HG02973 (cell line): ENCODE data around the gene PUDP.
"Not testable (repeated sequence)": the region's sequence is repeated elsewhere in the genome, so short reads cannot be mapped to it uniquely, and the experiment has no call there.

ENCODE experiments used
- ATAC-seq: cut with Tn5 transposase; IDR thresholded peaks from one replicate; pipeline ENCODE4 v1.9.1; 2021; ENCODE audit warnings: moderate library complexity; ENCODE audit not compliant: unreplicated experiment

PUDP gene

DNA sequence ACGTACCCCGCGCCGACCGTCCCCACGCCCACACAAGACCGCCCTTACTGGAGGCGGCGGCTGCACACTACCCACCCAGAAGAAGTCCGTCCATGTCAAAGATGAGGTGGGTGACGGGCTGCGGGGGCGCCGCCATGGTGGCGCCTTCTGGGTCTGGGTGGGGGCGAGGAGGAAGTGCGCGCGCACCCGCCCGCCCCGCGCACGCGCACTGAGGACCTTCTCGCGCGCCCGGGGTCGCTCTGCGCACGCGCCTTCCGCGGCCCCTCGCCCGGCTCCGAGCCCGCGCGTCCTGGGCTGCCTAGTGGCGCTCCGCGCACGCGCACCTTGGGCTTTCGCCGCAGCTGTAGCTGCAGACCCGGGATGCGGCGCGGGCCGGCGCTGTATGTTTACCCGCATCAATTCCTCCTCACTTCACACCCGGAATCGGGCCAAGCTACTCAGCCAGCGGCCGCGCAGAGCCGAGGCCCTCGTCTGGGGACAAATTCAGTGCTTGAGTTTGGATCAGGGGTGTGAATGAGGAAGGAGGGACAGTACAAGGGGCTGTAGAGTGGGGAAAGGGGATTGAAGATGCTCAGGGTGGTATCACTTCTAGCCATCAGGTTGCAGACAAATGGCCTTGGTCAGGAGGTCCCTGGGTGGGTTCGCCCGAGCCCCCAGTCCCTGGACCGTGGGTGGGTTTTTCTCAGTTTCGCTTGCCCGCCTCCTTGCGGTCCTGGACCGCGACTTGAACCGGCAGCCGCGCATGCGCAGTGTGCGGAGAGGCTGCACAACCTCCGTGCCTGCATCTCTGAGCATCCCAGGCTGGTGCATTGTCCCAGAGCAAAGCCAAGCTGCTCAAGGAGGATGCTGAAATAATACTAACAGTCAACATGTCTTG is at the start of gene PUDP:
PUDP (minus strand) TSS at position 176 of the 877 bp plus-strand sequence; CDS start at position 136, 40 bp downstream.
- ATAC-seq = peak; percentile 75

DNA sequence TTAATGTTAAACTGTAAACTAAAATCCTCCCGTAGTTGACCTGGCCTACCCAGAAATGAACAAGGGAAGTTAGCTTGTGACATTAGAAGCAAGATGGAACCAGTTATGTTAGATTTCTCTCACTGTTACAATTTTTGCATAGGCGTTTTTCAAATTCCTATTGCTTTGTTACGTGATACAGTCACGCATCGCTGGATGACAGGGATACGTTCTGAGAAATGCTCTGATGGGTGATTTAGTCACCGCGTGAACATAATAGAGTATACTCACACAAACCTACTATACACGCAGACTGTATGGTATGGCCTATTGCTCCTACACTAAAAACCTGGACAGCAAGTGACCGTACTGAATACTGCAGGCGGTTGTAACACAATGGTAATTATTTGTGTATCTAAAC is 46.7 kb upstream of the PUDP start:
- no peak for ATAC-seq

DNA sequence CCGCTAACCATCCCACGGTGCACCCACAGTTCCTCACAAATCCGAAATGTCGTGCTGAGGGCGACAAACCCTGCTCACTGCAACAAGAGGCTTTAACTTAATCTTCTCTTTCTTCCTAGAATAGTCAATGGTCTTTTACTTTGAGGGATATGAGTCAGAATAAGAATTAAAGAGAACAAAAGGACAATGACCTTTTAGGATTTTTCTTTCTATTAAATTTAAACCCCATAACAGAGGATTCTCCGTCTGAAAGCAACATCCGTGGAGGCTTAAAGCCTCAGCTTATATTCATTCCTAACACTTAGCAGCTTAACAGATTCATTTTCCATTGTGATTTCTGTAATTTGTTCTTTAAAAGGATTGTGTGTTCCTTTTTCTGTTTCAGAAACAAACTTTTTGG is 44.9 kb upstream of the PUDP start:
- no peak for ATAC-seq

DNA sequence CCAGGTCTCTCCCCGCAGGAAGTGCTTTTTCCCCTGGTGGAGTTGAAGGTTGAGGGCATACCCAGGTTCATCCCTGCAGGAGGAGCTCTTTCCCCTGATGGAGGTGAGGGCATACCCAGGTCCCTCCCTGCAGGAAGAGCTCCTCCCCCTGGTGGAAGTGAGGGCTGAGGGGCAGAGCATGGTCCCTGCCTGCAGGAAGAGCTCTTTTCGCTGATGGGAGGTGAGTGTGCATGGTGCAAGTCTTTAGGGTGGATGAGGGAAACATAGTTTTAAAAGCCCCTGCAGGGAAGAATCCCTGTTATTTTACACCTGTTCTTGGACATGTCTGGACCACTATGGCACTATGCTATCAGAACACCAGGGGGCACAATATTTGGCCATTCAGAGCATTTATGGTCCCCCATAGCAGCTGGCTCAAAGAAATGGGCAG is 43.7 kb upstream of the PUDP start:
- no peak for ATAC-seq

DNA sequence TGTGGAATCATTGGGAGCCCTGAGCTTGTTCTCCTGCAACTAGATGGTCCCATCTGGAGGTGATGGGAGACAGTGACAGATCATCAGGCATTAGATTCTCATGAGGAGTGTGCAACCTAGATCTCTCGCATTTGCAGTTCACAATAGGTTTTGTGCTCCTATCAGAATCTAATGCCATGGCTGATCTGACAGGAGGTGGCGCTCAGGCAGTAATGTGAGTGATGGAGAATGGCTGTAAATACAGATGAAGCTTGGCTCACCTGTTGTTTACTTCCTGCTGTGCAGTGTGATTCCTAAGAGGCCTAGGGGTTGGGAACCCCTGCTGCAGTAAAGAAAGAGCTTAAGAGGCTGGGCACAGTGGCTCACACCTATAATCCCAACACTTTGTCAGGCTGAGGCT is 42.2 kb upstream of the PUDP start:
- ATAC-seq = no peak

DNA sequence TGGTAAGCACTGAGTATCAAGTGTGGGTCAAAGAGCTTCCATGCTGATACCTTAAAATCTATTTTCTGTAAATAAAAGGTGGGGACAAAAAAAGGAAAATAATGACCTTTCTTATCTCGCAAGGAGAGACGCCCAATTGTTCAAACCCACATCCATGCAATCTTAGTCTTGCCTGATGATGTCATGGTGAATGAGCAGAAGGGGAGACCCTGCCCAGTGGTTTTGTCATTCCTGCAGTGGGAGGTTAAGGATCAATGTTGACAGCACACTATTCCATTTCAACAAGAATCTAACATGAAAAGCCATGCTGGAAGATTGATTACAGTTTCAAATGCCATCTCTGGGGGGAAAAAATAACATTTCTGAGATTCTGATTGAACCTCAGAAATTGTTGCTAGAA is 40.7 kb upstream of the PUDP start:
- no peak for ATAC-seq

DNA sequence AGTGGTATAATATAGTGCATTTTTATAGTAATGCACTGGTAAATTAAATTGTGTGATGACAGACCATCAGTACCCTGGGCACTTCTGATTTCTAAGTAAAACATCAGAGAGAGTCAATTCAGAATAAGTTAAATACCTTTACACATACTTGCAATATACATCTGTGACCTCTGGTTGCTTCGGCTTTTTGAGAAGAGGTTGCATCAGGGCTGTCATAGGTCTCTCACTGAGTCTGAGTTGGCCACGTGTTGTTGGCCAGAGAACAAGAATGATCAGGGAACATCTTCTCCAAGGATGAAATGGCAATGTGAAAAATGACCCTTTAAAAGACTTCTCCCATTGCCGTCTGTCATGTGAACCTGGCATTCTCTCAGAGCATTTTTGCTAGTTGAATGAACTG is 36.9 kb upstream of the PUDP start:
- ATAC-seq = no peak

DNA sequence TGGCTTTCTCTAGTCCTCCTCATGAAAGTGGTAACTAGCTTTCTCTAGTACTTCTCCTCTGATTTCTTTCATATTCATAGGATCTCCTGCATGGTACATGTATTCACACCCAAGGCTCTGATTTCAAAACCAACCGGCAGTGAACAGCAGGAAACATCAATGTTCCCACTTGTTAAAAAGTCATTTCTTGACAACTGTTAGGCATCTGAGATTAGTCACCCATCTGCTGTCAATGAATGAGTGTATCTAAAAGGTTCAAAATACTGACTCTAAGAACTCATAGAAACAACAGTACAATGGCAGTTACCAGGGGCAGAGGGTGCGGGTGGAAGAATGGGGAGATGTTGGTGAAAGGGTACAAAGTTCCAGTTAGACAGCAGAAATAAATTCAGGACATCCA is 31.5 kb upstream of the PUDP start:
- ATAC-seq = no peak

DNA sequence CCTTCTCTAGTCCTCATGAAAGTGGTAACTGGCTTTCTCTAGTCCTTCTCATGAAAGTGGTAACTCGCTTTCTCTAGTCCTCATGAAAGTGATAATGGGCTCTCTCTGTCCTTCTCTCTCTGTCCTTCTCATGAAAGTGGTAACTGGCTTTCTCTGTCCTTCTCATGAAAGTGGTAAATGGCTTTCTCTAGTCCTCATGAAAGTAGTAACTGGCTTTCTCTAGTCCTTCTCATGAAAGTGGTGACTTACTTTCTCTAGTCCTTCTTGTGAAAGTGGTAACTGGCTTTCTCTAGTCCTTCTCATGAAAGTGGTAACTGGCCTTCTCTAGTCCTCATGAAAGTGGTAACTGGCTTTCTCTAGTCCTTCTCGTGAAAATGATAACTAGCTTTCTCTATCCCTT is 30.9 kb upstream of the PUDP start:
- not testable (repeated sequence) for ATAC-seq

DNA sequence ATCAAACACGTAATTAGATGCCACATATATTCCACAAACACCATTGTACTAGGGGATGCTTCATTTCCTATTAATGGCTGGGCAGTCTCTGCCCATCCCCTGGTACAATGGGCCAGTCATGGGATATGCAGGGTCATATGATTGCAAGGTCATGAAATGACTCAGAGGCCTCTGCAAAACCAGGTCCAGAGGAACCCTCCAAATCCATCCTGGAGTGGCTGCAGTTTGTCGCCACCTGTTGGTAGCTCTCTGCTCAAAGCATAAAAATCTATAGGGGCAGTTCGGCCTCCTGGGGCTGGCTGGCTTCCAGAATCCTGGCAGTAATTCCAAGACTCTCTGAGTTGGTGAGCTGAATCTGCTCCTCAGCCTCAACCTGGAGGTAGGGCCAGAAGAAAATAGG is 22.9 kb upstream of the PUDP start:
- ATAC-seq = no peak

DNA sequence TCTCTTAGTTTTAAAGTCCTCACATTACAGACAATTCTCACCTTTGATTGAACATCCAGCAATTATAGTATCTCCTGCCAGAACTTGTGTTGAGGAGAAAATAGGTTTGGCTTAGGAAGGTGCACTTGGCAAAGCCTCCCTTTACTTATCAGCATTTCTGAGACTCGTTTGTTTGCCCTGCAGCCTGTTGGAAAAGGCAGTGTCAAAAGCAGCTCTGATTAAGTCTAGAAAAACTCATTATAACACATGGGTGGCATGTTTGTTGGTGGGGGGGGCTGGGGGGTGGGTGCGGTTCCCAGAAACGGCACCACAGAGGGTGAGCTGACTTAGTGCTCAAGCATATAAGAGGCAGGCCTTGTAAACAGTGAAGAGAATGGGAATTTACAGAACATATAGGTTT is 21.7 kb upstream of the PUDP start:
- no peak for ATAC-seq

DNA sequence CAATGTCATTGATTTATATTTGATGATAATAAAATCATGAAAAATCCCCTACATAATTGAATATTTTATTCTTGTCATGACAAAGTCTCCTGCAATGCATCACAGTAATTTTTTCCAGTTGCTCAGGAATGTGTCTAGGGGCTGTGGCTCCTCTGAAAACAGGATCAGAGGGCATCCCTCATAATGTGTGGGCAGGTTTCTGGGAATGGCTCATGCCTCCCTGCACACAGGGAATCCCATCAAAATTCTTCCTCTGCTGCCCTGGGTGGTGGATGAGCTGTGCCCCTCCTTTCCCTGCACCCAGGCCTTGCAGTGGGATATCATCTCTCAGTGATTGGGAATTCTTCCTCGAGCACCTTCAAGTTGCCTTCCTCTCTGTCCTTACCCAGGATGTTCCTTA is 20.4 kb upstream of the PUDP start:
- no peak for ATAC-seq

DNA sequence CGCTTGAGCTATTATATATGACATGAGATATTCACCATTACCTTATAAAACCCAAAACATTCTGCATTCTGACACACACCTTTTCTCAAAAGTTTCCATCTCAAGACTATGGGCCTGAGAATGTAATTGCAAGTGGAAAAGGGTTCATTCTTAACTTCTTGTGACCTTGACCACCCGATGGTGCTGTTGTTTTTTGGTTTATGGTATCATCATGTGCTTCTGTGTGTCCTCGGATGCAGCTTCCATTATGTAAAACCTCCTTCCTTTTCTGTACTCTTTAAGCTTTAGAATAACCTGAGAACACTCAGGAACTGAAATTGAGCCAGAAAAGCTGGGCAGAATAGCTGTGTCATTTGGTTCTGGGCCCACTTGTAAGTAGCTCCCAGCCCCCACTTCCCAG is 16.2 kb upstream of the PUDP start:
- ATAC-seq = no peak

DNA sequence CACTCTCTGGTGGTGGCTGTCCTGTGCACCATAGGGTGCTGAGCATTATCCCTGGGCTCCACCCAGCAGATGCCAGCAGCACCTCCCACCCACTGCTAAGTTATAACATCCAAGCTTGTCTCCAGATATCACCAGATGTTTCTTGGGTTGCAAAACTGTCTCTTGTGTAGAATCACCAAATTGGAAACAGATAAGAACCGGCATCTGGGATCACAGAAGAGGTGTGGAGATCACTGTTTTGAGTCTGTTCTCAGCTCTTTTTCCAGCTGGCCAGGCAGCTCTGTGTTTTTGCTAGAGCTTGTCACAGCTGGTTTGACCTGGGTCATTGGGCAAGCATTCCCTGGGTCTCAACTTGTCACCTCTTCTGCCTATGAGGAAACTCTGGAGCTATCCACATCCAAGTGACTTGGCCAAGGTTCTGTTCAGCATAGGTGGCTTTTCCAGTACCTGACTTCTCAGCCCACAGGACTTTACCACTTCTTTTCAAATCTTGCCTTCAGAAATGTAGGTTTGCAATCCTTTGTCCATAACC is 15.3 kb upstream of the PUDP start:
- ATAC-seq = no peak

DNA sequence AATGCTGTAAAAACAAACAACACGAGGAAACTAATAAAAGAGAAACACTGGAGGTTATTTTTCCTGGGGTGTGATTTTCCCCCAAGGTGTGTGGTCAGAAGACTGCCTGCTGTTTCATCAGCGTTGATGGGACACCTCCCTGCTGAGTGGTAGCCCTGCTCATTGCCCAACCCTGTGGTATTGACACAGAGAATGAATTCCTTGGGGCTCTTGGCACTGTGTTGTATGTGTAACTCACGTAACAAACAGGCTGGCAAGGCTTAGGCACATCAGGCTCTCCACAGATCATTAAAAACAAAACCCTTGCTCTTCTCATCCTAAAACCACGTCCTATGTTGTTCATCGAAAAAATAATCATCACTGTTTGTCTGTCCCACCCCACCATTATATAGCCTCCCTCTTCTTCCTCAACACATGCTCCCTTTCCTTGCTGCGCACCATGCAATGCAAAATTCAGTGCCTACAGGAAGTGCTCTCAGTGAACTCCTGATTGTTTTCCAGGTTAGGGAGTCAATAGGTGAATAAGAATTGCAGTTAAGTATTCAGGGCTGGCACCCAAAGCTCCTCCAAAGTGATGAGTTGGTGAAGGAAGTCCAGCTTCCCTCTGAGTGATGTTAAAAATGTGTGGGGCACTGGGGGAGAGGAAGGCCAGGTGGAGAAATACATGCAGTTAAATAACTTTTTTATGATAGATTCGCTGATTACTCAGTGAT is 11.4 kb upstream of the PUDP start:
- no peak for ATAC-seq

DNA sequence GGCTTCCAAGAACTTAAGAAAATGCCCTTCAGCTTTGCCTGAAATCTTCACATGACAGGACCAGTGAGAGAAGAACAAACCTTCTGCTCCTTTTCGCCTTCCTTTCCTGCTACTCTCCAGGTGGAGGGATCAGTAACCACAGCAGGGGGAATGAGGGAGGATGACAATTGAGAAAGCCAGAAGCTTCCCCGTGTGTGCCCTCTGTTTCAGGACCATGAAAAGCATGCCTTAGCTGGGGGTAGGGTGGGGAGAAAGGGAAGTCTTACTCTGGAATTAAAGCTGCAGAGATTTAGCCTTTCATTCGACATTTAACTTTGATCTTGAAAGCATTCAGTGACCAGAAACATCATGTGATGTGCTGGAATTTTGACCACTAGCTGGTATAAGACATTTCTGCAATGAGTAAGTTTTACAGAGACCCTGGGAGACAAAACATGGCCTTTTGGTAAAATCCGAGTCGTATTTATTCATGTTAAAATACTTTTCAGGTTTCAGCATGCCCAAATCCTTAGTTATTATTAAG is 10.6 kb upstream of the PUDP start:
- no peak for ATAC-seq

DNA sequence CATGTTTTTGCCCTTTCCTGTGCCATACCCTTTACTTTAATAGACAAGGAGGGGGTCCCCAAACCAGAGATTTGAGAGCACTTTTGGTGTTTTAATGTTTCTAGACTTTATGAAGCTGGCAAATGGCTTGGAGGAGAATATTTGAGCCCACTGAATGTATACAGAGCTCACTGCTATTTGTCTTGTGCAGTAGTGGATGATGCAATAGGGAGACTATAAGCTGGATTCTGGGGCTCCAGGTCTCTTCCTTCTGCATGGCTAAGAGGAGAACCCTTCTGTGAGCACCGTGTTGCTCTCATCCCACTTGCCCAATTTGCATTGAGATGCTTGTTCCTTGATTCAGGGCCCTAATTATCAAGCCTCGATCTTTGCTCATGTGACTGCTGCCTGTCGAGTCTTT is 8.9 kb upstream of the PUDP start:
- no peak for ATAC-seq

DNA sequence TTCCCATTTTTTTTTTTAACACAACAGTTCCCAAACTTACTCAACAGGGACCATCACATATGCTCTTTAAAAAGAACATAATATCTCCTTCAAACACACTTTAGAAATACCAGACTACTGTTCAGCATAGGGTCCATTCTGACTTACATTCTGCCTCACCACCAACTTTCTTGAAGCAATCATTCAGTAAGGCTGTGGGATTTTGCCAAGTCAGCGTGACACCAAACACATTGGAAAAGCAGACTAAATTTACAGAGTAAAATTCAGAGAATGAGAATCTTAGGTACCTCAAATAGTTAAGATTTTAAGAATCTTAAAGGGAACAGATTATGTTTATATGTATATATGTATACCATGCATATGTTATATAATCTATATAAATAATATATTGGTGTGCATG is 7.2 kb upstream of the PUDP start:
- ATAC-seq = no peak

DNA sequence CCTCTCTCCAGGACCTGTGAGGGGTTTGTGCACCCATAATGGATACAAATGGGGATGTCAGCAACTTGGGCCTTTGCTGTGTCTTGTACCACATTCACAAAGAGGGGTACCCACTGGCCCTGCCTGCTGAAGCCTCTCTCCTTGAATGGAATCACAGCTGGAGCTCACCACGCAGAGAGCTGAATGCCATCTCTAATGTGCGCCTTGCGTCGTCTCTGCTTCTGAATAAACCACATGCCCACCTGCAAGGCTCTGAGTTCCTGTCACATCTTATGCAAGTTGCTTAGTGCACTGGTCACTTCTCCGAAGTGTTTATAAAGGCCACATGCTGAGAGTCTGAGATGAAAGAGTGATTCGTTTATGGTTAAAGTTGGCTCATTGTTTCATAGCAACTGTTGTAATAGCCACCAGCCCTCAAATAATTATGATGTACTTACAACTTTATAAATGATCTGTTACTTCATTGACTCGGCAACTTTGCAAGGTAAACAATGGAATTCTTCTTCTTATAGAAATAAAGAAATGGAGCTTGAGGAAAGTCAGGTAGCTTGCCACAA is 6.2 kb upstream of the PUDP start:
- no peak for ATAC-seq

DNA sequence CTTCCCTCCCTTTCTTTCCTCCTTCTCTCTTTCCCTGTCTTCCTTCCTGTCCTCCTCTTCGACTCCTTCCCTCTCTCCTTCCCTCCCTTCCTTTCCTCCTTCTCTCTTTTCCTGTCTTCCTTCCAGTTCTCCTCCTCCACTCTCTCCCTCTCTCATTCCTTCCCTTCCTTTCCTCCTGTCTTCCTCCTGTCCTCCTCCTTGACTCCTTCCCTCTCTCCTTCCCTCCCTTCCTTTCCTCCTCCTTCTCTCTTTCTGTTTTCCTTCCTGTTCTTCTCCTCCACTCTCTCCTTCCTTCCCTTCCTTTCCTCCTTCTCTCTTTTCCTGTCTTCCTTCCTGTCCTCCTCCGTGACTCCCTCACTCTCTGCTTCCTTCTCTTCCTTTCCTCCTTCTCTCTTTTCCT is 5.3 kb upstream of the PUDP start:
- no peak for ATAC-seq

DNA sequence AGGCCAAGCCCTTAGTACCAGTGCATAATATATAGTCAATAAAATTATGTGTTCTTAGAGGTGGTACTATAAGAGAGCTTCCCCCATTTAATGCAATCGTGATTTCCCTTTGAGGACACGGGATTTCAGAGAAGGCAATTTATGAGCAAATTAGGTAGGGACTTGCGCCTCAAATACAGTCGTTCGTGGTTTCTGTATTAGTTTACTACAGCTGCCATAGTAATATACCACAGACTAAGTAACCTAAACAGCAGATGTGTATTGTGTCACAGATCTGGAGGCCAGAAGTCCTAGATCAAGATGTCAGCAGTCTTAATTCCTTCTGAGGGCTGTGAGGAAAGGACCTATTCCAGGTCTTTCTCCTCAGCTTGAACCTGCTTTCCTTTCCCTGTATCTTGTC is 1.5 kb upstream of the PUDP start:
- no peak for ATAC-seq
